ENCODE measurements around the gene ST3GAL3. TPM values are rescaled to one million over a fixed set of nuclear protein-coding genes. Genes with fewer than 3 reads are reported as not detected.

The ST3GAL3 gene
- total and polyA plus RNA-seq, 2 of the 13 experiments (the other 11 are each of a cell fraction or from before 2014, with no cell fraction given) = 5.1 to 8.1 TPM

GRCh38 chr1:43809097-43809673 lies 101.8 kb downstream of the ST3GAL3 start:
- ChIA-PET POLR2A (no interaction called here), CTCF (ENCODE audit: low intra/inter-chr PET ratio, low total read pairs) (no interaction called here)
- in situ Hi-C loops (cut with HindIII; ENCODE audit: extremely low pct_ligation_motif_present, low pct_unique_long_range_greater_than_20kb) (no loop called here), intact Hi-C loops (cut with micrococcal nuclease; ENCODE audit: unreplicated experiment) (no loop called here)
- Histone ChIP-seq H3K9me3 (ENCODE audit: low read length) (no peaks in the 10 kb centered on the region), H3K36me3 (replicated peaks in 1 of 2; ENCODE audit: control insufficient read depth in 1 of 2, insufficient read depth in 2 of 2, low read length in 2 of 2) (peaks cover 0 to 1% of the 10 kb centered on the region in 2 experiments; a peak in 1 of 5 replicates), H3K79me2 (ENCODE audit: insufficient read depth, low read length) (no peaks in the 10 kb centered on the region), H3K4me3 (replicated peaks in 1 of 3; ENCODE audit: insufficient read depth in 1 of 3, low read depth in 2 of 3, low read length in 3 of 3) (no peak overlapping the region), H3K27me3 (ENCODE audit: control insufficient read depth in 1 of 2, insufficient read depth in 2 of 2, low read length in 2 of 2) (no peaks in the 10 kb centered on the region), H4K20me1 (ENCODE audit: insufficient read depth, low read length) (no peaks in the 10 kb centered on the region), H3K27ac (ENCODE audit: extremely low read length, insufficient read depth, low read length) (no peak overlapping the region), H3K4me2 (ENCODE audit: low read depth, low read length) (no peak overlapping the region), H3K9ac (ENCODE audit: insufficient read depth, low read depth, low read length) (no peak overlapping the region), H3K4me1 (ENCODE audit: insufficient read depth, low read length) (no peaks in the 10 kb centered on the region), H2AFZ (ENCODE audit: low read length) (no peak overlapping the region)
- 94% methylated on average over 2 of the region's 2 CpGs for WGBS (ENCODE audit: low lambda C conversion rate)
- DNase-seq (ENCODE audit: low spot score) = no peak
- no peak for TF ChIP-seq ZBED4 (CRISPR knock-in tag; IDR thresholded peaks at IDR 0.05; ENCODE audit: borderline replicate concordance)
- TF ChIP-seq, protein P1, sequence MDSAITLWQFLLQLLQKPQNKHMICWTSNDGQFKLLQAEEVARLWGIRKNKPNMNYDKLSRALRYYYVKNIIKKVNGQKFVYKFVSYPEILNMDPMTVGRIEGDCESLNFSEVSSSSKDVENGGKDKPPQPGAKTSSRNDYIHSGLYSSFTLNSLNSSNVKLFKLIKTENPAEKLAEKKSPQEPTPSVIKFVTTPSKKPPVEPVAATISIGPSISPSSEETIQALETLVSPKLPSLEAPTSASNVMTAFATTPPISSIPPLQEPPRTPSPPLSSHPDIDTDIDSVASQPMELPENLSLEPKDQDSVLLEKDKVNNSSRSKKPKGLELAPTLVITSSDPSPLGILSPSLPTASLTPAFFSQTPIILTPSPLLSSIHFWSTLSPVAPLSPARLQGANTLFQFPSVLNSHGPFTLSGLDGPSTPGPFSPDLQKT (CRISPR knock-in tag; IDR thresholded peaks at IDR 0.05; ENCODE audit: borderline replicate concordance) = no peak
- TF ChIP-seq TRIM22 (IDR thresholded peaks at IDR 0.05) = no peak
- peak; percentile 39; the same call in 1 of the 2 replicates for TF ChIP-seq ZNF121 (CRISPR knock-in tag; IDR thresholded peaks at IDR 0.05)
- no peak for ATAC-seq
- no peak for FAIRE-seq
- no TSS peak for BruUV-seq (replicated peaks)

All from HepG2 (cell line).